Heart left ventricle (tissue), 16 donors: ENCODE measurements around the gene GALNT18. TPM values are rescaled to one million over a fixed set of nuclear protein-coding genes. Genes with fewer than 3 reads are reported as not detected.

Experiments used
- ATAC-seq, 4 donors: fragments of 200-7000 bp; cut with Tn5 transposase; one replicate each; pipeline ENCODE4 v1.9.1; 2020 to 2022; ENCODE audit warnings: moderate library complexity in 4 of 4, mild to moderate bottlenecking in 3 of 4, moderate number of reproducible peaks in 1 of 4
- DNase-seq, 5 donors: peaks; one replicate each; pipeline ENCODE4 v3.0.0-alpha.2; 2020
- H3K27ac ChIP-seq, 12 donors: fragments of 200-600 bp; sonication (generic) in 4 of 12; one replicate each; pipeline versions ENCODE4 v1.5.0 to v1.8.0; 2016 to 2022; ENCODE audit warnings: mild to moderate bottlenecking in 2 of 12
- H3K27me3 ChIP-seq, 9 donors: fragments of 200-600 bp; sonication (generic) in 2 of 9; one replicate each; pipeline versions ENCODE4 v1.5.1 to v1.8.0; 2016 to 2022; ENCODE audit warnings: mild to moderate bottlenecking in 3 of 9
- H3K36me3 ChIP-seq, 9 donors: fragments of 200-600 bp; sonication (generic) in 2 of 9; one replicate each; pipeline versions ENCODE4 v1.5.0 to v1.8.0; 2018 to 2022; ENCODE audit warnings: mild to moderate bottlenecking in 2 of 9
- H3K4me1 ChIP-seq, 12 donors: fragments of 200-600 bp; sonication (generic) in 4 of 12; one replicate each; pipeline versions ENCODE4 v1.5.0 to v1.8.0; 2016 to 2022; ENCODE audit warnings: mild to moderate bottlenecking in 3 of 12
- H3K4me3 ChIP-seq, 12 donors: fragments of 200-600 bp; sonication (generic) in 4 of 12; one replicate each; pipeline versions ENCODE4 v1.5.0 to v1.8.0; 2017 to 2022; ENCODE audit warnings: mild to moderate bottlenecking in 9 of 12, moderate library complexity in 4 of 12
- H3K9me3 ChIP-seq, 12 donors: fragments of 200-600 bp; sonication (generic) in 4 of 12; one replicate each; pipeline versions ENCODE4 v1.5.0 to v1.8.0; 2016 to 2022; ENCODE audit warnings: mild to moderate bottlenecking in 1 of 12
- POLR2A ChIP-seq, 2 donors: fragments of 450-650 bp; IDR thresholded peaks; one replicate each; pipeline ENCODE4 v1.6.1; 2017; ENCODE audit warnings: antibody characterized with exemption in 2 of 2, mild to moderate bottlenecking in 2 of 2, moderate library complexity in 2 of 2
- WGBS, 4 donors: extraction: QIAGEN DNeasy Blood & Tissue Kit in 2 of 4; methylation state at CpG; one replicate each; pipeline versions ENCODE4 v1.1.5 to v1.1.7; 2013 to 2018; 5-methylcytosine and 5-hydroxymethylcytosine counted together
- intact Hi-C, 10 donors: fragments of 100-400 bp; cut with DNase I; formaldehyde crosslinking; loops; one replicate each; pipeline versions ENCODE4 v1.11.1 to v1.14.2; 2022
- polyA plus RNA-seq, 2 donors: library from polyadenylated mRNA; stranded (reverse); fragments of 200-250 nt; gene quantifications; one replicate each; pipeline ENCODE4 v1.2.3, GENCODE V29; 2013
- total RNA-seq, 9 donors: library from RNA; depleted of rRNA in 2 of 9; stranded (reverse); fragments of >200 nt in 2 of 9; fragmentation: NEBNext Ultra II Directional in 3 of 9; extraction: Animal tissue kit (Norgen Biotek cat#: 25700) in 3 of 9; gene quantifications; one replicate each; pipeline versions ENCODE4 v1.1.0 to v1.2.4, GENCODE V29; 2016 to 2023
- TF ChIP-seq, protein P1 (sequence below), 12 donors: fragments of 200-600 bp; sonication (generic) in 4 of 12; IDR thresholded peaks; one replicate each; pipeline versions ENCODE4 v1.5.0 to v1.8.0; 2018 to 2022; ENCODE audit warnings: antibody characterized with exemption in 12 of 12, mild to moderate bottlenecking in 5 of 12
- donor health status: ischemic (EF 13 %, LVEDD 7.1; RV severe dilation, severe dysfunction).
- donor health status: healthy with polysubstance abuse.
- donor health status: DM: no; HTN: yes; CAD: no.
- donor health status: DM: no; HTN: no; CAD: no.
- donor health status: ischemic (EF 25% LVEDD 6.9; RV normal size, moderate dysfunction).
- donor health status: ischemic (EF 25% LVEDD 5.7; RV mildly dilated, moderate dysfunction).
- donor health status: healthy.
- donor health status: DM: yes; HTN: yes; CAD: no.
- donor health status: ischemic (EF 35%, LVEDD 5.7; RV mildly dilated, moderate dysfunction).
- donor health status: nonischemic (EF 11% LVEDD 7.7; RV severe dilation, severe dysfunction).
- donor health status: DM: yes; HTN: yes; CAD: no.
- donor health status: PGD.
- donor health status: ischemic (EF 29% LVEDD 5.4; RV normal size, mild dysfunction).
- donor health status: nonischemic (EF 23%, LVEDD 6.1; RV moderate dilation, normal function).

Gene GALNT18
- total and polyA plus RNA-seq, 11 donors, result 9.0 to 31.8 (median 17.3) TPM

DNA sequence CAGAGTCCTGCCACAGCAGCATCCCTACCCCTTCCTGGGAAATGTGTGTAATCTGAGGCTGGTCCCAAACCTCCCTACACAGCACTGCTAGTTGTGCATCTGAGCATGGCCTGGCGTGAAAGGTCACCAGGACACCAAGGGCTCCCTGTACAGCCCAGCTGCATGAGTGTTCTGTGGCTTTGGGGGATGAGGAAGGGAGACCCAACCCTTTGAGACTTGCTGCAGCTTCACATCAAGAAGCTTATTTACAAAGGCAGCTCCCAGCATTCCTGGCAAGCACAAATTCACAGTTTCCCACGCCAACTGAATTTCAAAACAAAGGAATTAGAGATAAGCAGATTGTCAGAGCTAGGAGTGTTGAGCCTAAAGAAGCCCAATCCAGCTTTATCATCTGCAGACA lies 301.0 kb downstream of the GALNT18 start:
- 75 to 91% (median 84%) methylated on average over 2 of the region's 2 CpGs for WGBS, 4 donors
- ATAC-seq (peak in 1 of 4 donors; percentile 36), DNase-seq (no peak)
- TF ChIP-seq, protein P1, sequence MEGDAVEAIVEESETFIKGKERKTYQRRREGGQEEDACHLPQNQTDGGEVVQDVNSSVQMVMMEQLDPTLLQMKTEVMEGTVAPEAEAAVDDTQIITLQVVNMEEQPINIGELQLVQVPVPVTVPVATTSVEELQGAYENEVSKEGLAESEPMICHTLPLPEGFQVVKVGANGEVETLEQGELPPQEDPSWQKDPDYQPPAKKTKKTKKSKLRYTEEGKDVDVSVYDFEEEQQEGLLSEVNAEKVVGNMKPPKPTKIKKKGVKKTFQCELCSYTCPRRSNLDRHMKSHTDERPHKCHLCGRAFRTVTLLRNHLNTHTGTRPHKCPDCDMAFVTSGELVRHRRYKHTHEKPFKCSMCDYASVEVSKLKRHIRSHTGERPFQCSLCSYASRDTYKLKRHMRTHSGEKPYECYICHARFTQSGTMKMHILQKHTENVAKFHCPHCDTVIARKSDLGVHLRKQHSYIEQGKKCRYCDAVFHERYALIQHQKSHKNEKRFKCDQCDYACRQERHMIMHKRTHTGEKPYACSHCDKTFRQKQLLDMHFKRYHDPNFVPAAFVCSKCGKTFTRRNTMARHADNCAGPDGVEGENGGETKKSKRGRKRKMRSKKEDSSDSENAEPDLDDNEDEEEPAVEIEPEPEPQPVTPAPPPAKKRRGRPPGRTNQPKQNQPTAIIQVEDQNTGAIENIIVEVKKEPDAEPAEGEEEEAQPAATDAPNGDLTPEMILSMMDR (IDR thresholded peaks at IDR 0.05), result no peak
- TF ChIP-seq POLR2A (IDR thresholded peaks at IDR 0.05), result no peak
- H3K9me3 ChIP-seq, result peaks cover 0 to 14% (median 1%) of the 10 kb centered on the region in 12 donors
- no peaks in the 10 kb centered on the region for H3K27me3 ChIP-seq
- H3K4me1 ChIP-seq, result no peaks in the 10 kb centered on the region
- no peak overlapping the region for H3K27ac ChIP-seq
- no peak overlapping the region for H3K4me3 ChIP-seq
- intact Hi-C loops, result no loop called here
- peaks cover 0 to 45% (median 4%) of the 10 kb centered on the region in 9 donors for H3K36me3 ChIP-seq

- Histone ChIP-seq H3K4me3 (no peak overlapping the region), H3K27me3 (no peaks in the 10 kb centered on the region), H3K9me3 (peaks cover 0 to 14% (median 1%) of the 10 kb centered on the region in 12 donors), H3K4me1 (peaks cover 0 to 15% (median 8%) of the 10 kb centered on the region in 12 donors), H3K27ac (no peak overlapping the region), H3K36me3 (peaks cover 0 to 26% (median 3%) of the 10 kb centered on the region in 9 donors)
- 84 to 92% (median 89%) methylated on average over 4 of the region's 4 CpGs for WGBS, 4 donors
- ATAC-seq, result no peak
- intact Hi-C loops, result no loop called here
- TF ChIP-seq, protein P1 (IDR thresholded peaks at IDR 0.05), result no peak
- no peak for TF ChIP-seq POLR2A (IDR thresholded peaks at IDR 0.05)
- no peak for DNase-seq
Measured at GRCh38 chr11:11318961-11319360, 302.8 kb downstream of the GALNT18 start.

GRCh38 chr11:11318461-11318860 lies 303.3 kb downstream of the GALNT18 start:
- H3K27me3 ChIP-seq, result no peaks in the 10 kb centered on the region
- intact Hi-C loops, result no loop called here
- peaks cover 0 to 20% (median 12%) of the 10 kb centered on the region in 12 donors for H3K4me1 ChIP-seq
- DNase-seq, result no peak
- H3K36me3 ChIP-seq, result peaks cover 0 to 21% (median 3%) of the 10 kb centered on the region in 9 donors
- no peak overlapping the region for H3K4me3 ChIP-seq
- ATAC-seq, result no peak
- no peak overlapping the region for H3K27ac ChIP-seq
- H3K9me3 ChIP-seq, result peaks cover 0 to 13% (median under 1%) of the 10 kb centered on the region in 12 donors
- WGBS, 4 donors, result 91 to 94% (median 93%) methylated on average over 7 of the region's 7 CpGs
- no peak for TF ChIP-seq POLR2A (IDR thresholded peaks at IDR 0.05)
- TF ChIP-seq, protein P1 (IDR thresholded peaks at IDR 0.05), result no peak

DNA sequence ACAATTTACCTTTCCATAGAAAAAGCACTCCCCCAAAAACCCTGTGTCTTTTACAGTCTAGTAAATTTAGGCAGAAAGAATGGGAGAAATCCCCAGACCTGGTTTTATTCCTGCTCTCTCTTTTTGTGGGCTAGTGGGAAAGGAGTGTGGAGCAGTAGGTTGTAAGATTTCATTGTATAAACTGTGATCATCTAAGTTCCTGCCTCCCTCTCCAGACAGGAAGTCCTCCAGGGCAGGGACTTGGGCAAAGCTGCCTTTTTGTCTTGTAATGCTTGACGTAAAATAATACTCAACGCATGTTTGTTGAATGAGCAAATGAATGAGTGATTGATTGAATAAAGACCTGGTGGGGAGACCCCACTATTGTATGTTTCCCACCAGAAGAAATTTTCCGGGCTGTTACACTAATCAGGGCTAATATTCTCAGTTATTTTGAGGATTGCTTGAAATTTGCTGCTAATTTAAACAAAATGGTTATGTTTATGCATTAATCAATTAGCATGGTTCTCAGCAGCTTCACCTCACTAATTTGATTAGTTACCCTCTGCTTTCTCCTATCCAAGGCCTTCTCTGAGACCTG lies 305.1 kb downstream of the GALNT18 start:
- intact Hi-C loops, result no loop called here

More for the DNA sequence above, 305.1 kb downstream of the GALNT18 start:
- no peak overlapping the region for H3K4me3 ChIP-seq
- no peaks in the 10 kb centered on the region for H3K9me3 ChIP-seq
- no peak for TF ChIP-seq POLR2A (IDR thresholded peaks at IDR 0.05)
- TF ChIP-seq, protein P1 (IDR thresholded peaks at IDR 0.05), result no peak
- no peaks in the 10 kb centered on the region for H3K27me3 ChIP-seq
- H3K4me1 ChIP-seq, result peaks cover 0 to 29% (median 15%) of the 10 kb centered on the region in 12 donors
- 81 to 94% (median 90%) methylated on average over 3 of the region's 3 CpGs for WGBS, 4 donors
- no peak overlapping the region for H3K27ac ChIP-seq
- H3K36me3 ChIP-seq, result peaks cover 0 to 12% (median 0%) of the 10 kb centered on the region in 9 donors
- no peak for ATAC-seq
- no peak for DNase-seq
